ENCODE data around the gene FKRP.

The FKRP gene

GRCh38 chr19:46782355-46783019, 36.6 kb downstream of the FKRP start:
- Histone ChIP-seq H3K9ac (ENCODE audit: low read length in 5 of 5) (no peak overlapping the region), H3K27ac (ENCODE audit: low read depth, low read length) (no peak overlapping the region), H3K9me3 (ENCODE audit: control insufficient read depth in 5 of 5, low read length in 5 of 5) (no peaks in the 10 kb centered on the region), H3K36me3 (ENCODE audit: control insufficient read depth in 5 of 5, insufficient read depth in 5 of 5, low read length in 5 of 5) (peaks cover 0 to 53% (median 44%) of the 10 kb centered on the region in 5 donors), H3K4me1 (ENCODE audit: control insufficient read depth in 5 of 5, insufficient read depth in 5 of 5, low read length in 5 of 5) (peaks cover 10 to 51% (median 41%) of the 10 kb centered on the region in 5 donors), H3K4me3 (ENCODE audit: low read depth in 1 of 5, low read length in 5 of 5) (no peak overlapping the region), H3K27me3 (ENCODE audit: control insufficient read depth in 5 of 5, insufficient read depth in 4 of 5, low read length in 5 of 5) (no peaks in the 10 kb centered on the region)

GRCh38 chr19:46783670-46784069, 37.8 kb downstream of the FKRP start:
- peaks cover 0 to 42% (median 34%) of the 10 kb centered on the region in 5 donors for H3K36me3 ChIP-seq (ENCODE audit: control insufficient read depth in 5 of 5, insufficient read depth in 5 of 5, low read length in 5 of 5)
- peak overlapping the region in 2 of 5 donors; percentile 46 to 98 for H3K9ac ChIP-seq (ENCODE audit: low read length in 5 of 5)
- H3K4me1 ChIP-seq (ENCODE audit: control insufficient read depth in 5 of 5, insufficient read depth in 5 of 5, low read length in 5 of 5) = peaks cover 10 to 53% (median 47%) of the 10 kb centered on the region in 5 donors
- no peak overlapping the region for H3K4me3 ChIP-seq (ENCODE audit: low read depth in 1 of 5, low read length in 5 of 5)
- no peaks in the 10 kb centered on the region for H3K9me3 ChIP-seq (ENCODE audit: control insufficient read depth in 5 of 5, low read length in 5 of 5)
- H3K27me3 ChIP-seq (ENCODE audit: control insufficient read depth in 5 of 5, insufficient read depth in 4 of 5, low read length in 5 of 5) = no peaks in the 10 kb centered on the region
- H3K27ac ChIP-seq (ENCODE audit: low read depth, low read length) = peak overlapping the region; percentile 100

- H3K36me3 ChIP-seq (ENCODE audit: control insufficient read depth in 5 of 5, insufficient read depth in 5 of 5, low read length in 5 of 5) = peaks cover 0 to 36% (median 28%) of the 10 kb centered on the region in 5 donors
- peak overlapping the region in 3 of 5 donors; percentile 46 to 98 (median 95) for H3K9ac ChIP-seq (ENCODE audit: low read length in 5 of 5)
- H3K4me3 ChIP-seq (ENCODE audit: low read depth in 1 of 5, low read length in 5 of 5) = peak overlapping the region; percentile 83 to 89 (median 88)
- peaks cover 10 to 57% (median 44%) of the 10 kb centered on the region in 5 donors for H3K4me1 ChIP-seq (ENCODE audit: control insufficient read depth in 5 of 5, insufficient read depth in 5 of 5, low read length in 5 of 5)
- peak overlapping the region; percentile 100 for H3K27ac ChIP-seq (ENCODE audit: low read depth, low read length)
- no peaks in the 10 kb centered on the region for H3K9me3 ChIP-seq (ENCODE audit: control insufficient read depth in 5 of 5, low read length in 5 of 5)
- H3K27me3 ChIP-seq (ENCODE audit: control insufficient read depth in 5 of 5, insufficient read depth in 4 of 5, low read length in 5 of 5) = no peaks in the 10 kb centered on the region
Measured at GRCh38 chr19:46784262-46785053, 38.6 kb downstream of the FKRP start.

GRCh38 chr19:46785054-46785979, 39.5 kb downstream of the FKRP start:
- Histone ChIP-seq H3K36me3 (ENCODE audit: control insufficient read depth in 5 of 5, insufficient read depth in 5 of 5, low read length in 5 of 5) (peaks cover 0 to 31% (median 23%) of the 10 kb centered on the region in 5 donors), H3K27ac (ENCODE audit: low read depth, low read length) (peak overlapping the region; percentile 100), H3K9me3 (ENCODE audit: control insufficient read depth in 5 of 5, low read length in 5 of 5) (no peaks in the 10 kb centered on the region), H3K4me1 (ENCODE audit: control insufficient read depth in 5 of 5, insufficient read depth in 5 of 5, low read length in 5 of 5) (peaks cover 10 to 57% (median 44%) of the 10 kb centered on the region in 5 donors), H3K27me3 (ENCODE audit: control insufficient read depth in 5 of 5, insufficient read depth in 4 of 5, low read length in 5 of 5) (no peaks in the 10 kb centered on the region), H3K4me3 (ENCODE audit: low read depth in 1 of 5, low read length in 5 of 5) (peak overlapping the region; percentile 83 to 89 (median 88)), H3K9ac (ENCODE audit: low read length in 5 of 5) (peak overlapping the region; percentile 37 to 98 (median 91))

GRCh38 chr19:46785980-46786235, 40.1 kb downstream of the FKRP start:
- peaks cover 9 to 57% (median 44%) of the 10 kb centered on the region in 5 donors for H3K4me1 ChIP-seq (ENCODE audit: control insufficient read depth in 5 of 5, insufficient read depth in 5 of 5, low read length in 5 of 5)
- H3K9ac ChIP-seq (ENCODE audit: low read length in 5 of 5) = peak overlapping the region; percentile 86 to 98 (median 91)
- H3K27ac ChIP-seq (ENCODE audit: low read depth, low read length) = peak overlapping the region; percentile 100
- no peaks in the 10 kb centered on the region for H3K9me3 ChIP-seq (ENCODE audit: control insufficient read depth in 5 of 5, low read length in 5 of 5)
- no peaks in the 10 kb centered on the region for H3K27me3 ChIP-seq (ENCODE audit: control insufficient read depth in 5 of 5, insufficient read depth in 4 of 5, low read length in 5 of 5)
- peaks cover 0 to 28% (median 23%) of the 10 kb centered on the region in 5 donors for H3K36me3 ChIP-seq (ENCODE audit: control insufficient read depth in 5 of 5, insufficient read depth in 5 of 5, low read length in 5 of 5)
- H3K4me3 ChIP-seq (ENCODE audit: low read depth in 1 of 5, low read length in 5 of 5) = peak overlapping the region; percentile 83 to 89 (median 88)

- Histone ChIP-seq H3K4me1 (ENCODE audit: control insufficient read depth in 5 of 5, insufficient read depth in 5 of 5, low read length in 5 of 5) (peaks cover 9 to 57% (median 44%) of the 10 kb centered on the region in 5 donors), H3K36me3 (ENCODE audit: control insufficient read depth in 5 of 5, insufficient read depth in 5 of 5, low read length in 5 of 5) (peaks cover 0 to 25% (median 23%) of the 10 kb centered on the region in 5 donors), H3K9me3 (ENCODE audit: control insufficient read depth in 5 of 5, low read length in 5 of 5) (no peaks in the 10 kb centered on the region), H3K4me3 (ENCODE audit: low read depth in 1 of 5, low read length in 5 of 5) (peak overlapping the region; percentile 83 to 89 (median 88)), H3K9ac (ENCODE audit: low read length in 5 of 5) (peak overlapping the region; percentile 86 to 98 (median 95)), H3K27me3 (ENCODE audit: control insufficient read depth in 5 of 5, insufficient read depth in 4 of 5, low read length in 5 of 5) (no peaks in the 10 kb centered on the region), H3K27ac (ENCODE audit: low read depth, low read length) (peak overlapping the region; percentile 100)
Measured at GRCh38 chr19:46786236-46787039, 40.6 kb downstream of the FKRP start.

GRCh38 chr19:46787040-46787330, 41.1 kb downstream of the FKRP start:
- no peaks in the 10 kb centered on the region for H3K27me3 ChIP-seq (ENCODE audit: control insufficient read depth in 5 of 5, insufficient read depth in 4 of 5, low read length in 5 of 5)
- peaks cover 0 to 20% (median 17%) of the 10 kb centered on the region in 5 donors for H3K36me3 ChIP-seq (ENCODE audit: control insufficient read depth in 5 of 5, insufficient read depth in 5 of 5, low read length in 5 of 5)
- no peaks in the 10 kb centered on the region for H3K9me3 ChIP-seq (ENCODE audit: control insufficient read depth in 5 of 5, low read length in 5 of 5)
- peak overlapping the region; percentile 83 to 89 (median 88) for H3K4me3 ChIP-seq (ENCODE audit: low read depth in 1 of 5, low read length in 5 of 5)
- peak overlapping the region; percentile 86 to 98 (median 95) for H3K9ac ChIP-seq (ENCODE audit: low read length in 5 of 5)
- peak overlapping the region; percentile 100 for H3K27ac ChIP-seq (ENCODE audit: low read depth, low read length)
- peaks cover 9 to 57% (median 44%) of the 10 kb centered on the region in 5 donors for H3K4me1 ChIP-seq (ENCODE audit: control insufficient read depth in 5 of 5, insufficient read depth in 5 of 5, low read length in 5 of 5)

GRCh38 chr19:46787331-46788261, 41.7 kb downstream of the FKRP start:
- H3K9ac ChIP-seq (ENCODE audit: low read length in 5 of 5) = peak overlapping the region; percentile 86 to 98 (median 95)
- peaks cover 0 to 14% (median 11%) of the 10 kb centered on the region in 5 donors for H3K36me3 ChIP-seq (ENCODE audit: control insufficient read depth in 5 of 5, insufficient read depth in 5 of 5, low read length in 5 of 5)
- H3K27me3 ChIP-seq (ENCODE audit: control insufficient read depth in 5 of 5, insufficient read depth in 4 of 5, low read length in 5 of 5) = no peaks in the 10 kb centered on the region
- H3K27ac ChIP-seq (ENCODE audit: low read depth, low read length) = peak overlapping the region; percentile 100
- H3K4me3 ChIP-seq (ENCODE audit: low read depth in 1 of 5, low read length in 5 of 5) = peak overlapping the region; percentile 83 to 92 (median 89)
- H3K4me1 ChIP-seq (ENCODE audit: control insufficient read depth in 5 of 5, insufficient read depth in 5 of 5, low read length in 5 of 5) = peaks cover 9 to 57% (median 44%) of the 10 kb centered on the region in 5 donors
- no peaks in the 10 kb centered on the region for H3K9me3 ChIP-seq (ENCODE audit: control insufficient read depth in 5 of 5, low read length in 5 of 5)
